Stimulated activated CD8-positive, alpha-beta memory T cell treated with anti-CD3 and anti-CD28 coated beads, Interleukin-4, amount 100 ng/mL, for 4 hours (primary cell): Measurements from ENCODE around the gene CPED1.
"Not testable (repeated sequence)": the region's sequence is repeated elsewhere in the genome, so short reads cannot be mapped to it uniquely, and the experiment has no call there.

Experiments
- DNase-seq, 2 donors: peaks; one replicate each; pipeline ENCODE4 v3.0.0-alpha.2; 2020; ENCODE audit warnings: low read depth in 2 of 2, low spot score in 1 of 2

Gene CPED1

DNA sequence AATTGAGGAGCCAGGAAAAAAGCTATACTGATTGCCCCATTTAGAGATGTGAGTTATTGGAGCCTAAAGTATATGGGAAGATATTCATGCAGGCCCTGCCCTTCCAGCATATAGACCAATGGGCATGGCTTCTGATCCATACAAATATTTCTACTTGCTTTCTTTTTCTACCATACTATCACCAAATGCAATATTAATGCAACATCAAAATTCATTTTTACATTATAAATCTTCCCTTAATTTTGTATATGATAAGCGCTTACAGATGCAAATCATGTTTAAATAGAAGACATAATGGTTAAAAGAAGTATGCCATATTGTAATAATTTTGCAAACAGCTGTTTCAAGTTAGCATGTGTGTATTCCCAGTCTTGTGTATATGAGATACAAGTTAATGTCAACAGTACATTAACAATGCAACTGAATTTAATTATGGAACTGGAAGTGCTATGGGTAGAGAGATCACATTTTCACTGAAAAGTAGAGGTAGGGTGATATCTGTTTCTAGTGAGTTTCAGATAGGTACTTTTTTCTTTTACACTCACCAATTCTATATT lies 315.7 kb downstream of the CPED1 start:
- DNase-seq = no peak

DNA sequence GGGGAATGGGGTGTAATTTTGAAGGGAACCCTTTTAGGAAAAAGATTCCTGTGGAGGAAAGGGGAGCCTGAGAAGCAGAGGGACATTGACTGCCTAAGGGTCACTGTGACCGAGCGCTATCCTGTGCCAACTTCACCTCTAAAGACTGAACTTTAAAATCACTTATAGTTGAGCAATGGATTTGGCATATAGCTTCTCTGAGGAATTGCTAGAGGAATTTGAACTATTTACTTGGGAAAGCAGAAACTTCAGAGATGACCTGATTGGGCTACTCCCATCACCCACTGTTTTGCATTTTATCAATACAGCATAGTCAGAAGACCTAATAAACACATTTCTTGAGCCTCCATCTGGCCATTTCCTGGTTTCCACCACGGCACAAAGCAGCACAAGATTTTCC lies 316.6 kb downstream of the CPED1 start:
- DNase-seq = no peak

GRCh38 chr7:121306565-121306964 lies 318.1 kb downstream of the CPED1 start:
- no peak for DNase-seq

GRCh38 chr7:121307021-121307574 lies 318.6 kb downstream of the CPED1 start:
- no peak for DNase-seq

- no peak for DNase-seq
Measured at GRCh38 chr7:121313220-121313792, 324.8 kb downstream of the CPED1 start.

DNA sequence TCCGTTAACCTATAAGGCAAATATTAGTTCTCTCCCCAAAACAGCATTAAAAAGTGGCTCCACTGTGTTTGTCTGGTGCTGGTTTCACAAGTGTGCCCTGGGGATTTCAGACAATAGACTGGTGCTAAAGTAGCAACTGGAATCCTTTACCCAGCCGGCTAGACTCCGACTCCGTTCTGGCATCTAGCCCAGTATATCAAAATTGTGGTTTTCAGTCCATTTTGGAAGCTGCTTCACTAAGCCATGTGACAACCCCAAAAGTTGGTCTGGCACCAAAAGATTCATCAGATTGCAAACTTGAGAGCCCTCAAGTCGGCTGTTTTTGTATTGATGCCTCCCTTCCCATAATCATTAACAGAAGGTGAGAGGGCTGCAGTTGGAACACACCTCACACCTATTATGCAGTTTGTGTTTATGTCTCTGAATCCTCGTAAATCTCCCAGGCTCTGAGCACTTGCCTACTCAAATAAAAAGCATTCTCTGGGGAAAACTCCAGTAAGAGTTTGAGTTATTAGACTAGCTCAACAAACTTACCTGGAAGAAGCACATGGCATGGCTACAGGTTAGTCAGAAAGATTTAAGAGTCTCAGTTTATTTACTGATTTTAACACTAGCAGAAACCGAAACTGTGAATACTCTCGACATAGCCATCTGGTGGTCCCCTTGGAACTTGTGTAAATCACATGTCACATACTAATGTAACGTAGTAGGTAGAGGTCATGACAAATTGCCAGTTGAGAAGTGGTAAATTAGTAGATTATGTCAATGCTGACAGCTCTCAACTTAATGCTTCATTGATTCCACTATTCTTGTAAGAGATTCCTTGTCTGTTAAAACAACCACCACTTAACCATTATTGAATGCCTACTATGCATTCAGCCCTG lies 325.5 kb downstream of the CPED1 start:
- DNase-seq = no peak

- DNase-seq = not testable (repeated sequence)
Measured at GRCh38 chr7:121315170-121315569, 326.7 kb downstream of the CPED1 start.

- no peak for DNase-seq
Measured at GRCh38 chr7:121322460-121322859, 333.9 kb downstream of the CPED1 start.

DNA sequence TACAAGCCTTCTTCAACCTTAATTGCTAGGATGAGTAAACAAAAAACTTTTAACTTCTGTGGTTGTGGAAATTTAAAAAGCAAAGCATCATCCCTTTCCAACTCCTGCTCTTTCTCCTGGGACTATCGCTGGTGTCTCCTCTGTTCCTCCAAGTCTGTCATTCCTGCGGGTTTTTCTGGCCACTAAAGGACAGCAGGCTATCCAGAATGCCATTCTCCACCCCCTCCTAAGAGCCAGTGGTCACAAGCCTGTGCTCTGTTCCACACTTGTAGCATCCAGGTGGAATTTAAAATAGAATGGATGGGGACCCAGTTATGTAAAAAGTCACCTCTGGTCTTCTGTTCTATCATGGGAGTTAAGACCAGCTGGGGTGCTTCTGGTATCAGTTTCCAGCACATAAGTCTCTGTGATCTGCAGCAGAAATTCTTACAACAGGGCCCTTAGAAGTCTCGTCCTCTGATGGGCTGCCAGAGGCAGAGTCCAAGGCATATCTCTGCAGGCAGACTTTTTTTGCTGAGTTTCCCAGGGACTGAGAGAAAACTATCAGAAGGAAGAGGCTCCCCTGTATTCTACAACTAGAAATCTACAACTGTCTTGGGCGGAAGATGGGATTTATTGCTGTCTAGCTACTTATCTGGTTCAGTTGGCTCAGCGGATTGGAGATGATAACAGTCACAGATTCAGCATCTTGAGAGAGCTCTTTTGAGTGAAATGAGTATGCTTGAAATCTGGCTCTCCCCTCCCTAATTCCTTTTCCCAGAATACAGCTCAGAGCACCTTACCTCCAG lies 335.2 kb downstream of the CPED1 start:
- no peak for DNase-seq

GRCh38 chr7:121327671-121328070 lies 339.2 kb downstream of the CPED1 start:
- DNase-seq = no peak

GRCh38 chr7:121328508-121329190 lies 340.1 kb downstream of the CPED1 start, which contains the start of gene WNT16:
Gene WNT16, plus strand, starts transcription at chr7:121329000. Its CDS starts 293 bp downstream, at chr7:121329293.
- DNase-seq = no peak

DNA sequence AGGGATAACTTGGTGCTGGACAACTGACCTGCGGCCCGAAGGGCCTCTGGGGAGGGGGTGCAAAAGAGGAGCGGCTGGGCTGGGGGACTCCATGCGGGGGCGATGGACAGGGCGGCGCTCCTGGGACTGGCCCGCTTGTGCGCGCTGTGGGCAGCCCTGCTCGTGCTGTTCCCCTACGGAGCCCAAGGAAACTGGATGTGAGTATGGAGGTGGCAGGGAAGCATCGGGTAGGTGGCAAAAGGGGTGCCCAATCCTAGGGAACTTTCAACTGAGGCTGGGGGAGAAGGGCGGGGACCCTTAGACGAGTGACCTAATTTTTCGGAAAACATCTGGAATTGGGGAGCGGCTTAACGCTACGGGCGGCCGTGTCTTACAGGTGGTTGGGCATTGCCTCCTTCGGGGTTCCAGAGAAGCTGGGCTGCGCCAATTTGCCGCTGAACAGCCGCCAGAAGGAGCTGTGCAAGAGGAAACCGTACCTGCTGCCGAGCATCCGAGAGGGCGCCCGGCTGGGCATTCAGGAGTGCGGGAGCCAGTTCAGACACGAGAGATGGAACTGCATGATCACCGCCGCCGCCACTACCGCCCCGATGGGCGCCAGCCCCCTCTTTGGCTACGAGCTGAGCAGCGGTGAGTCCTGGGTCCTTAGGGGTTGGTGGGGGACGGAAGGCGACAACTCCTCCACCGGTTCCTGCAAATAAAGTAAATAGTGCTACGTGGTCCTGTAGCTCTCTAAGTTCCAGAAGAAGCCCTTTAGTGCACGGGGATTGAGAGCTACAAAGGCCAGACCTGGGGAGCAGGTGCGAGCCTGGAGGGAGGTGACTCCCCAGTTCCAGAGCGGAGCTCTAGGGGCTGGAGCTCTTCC lies 340.9 kb downstream of the CPED1 start:
- no peak for DNase-seq

DNA sequence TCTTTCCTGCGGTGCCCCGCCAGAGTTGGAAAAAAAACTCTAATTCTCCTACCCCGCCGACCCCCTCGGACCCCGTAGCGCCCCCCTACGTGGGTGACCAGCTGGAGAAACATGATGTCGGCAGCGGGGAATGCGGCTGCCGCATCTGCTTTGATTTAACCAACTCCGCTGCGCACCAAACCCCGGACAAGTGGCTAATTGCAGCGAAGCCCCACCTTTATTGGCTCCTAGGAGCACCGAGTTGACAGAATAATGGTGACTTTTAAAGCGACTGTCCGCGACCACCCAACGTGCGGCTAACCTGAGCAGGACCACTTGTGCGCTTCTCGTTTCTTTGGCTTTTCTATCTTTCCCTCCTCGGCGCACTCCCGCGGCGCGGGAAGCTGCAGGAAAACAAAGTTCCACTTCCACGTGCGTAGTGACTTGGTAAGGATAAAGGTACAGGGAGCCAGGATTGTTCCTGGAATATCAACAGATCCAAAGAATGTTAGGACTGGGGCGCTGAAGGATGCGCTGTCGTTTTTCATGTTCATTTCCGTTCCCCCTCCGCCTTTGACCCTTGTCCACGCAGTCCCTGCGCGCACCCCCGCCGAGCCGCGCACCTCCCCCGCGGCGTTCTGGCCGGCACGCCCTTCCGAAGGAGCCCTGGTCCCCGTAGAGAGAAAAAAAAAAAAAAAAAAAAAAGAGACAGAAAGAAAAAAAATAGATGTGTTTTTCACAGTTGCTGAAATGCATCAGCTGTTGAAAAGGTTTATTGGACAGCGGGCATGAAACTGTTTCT lies 341.7 kb downstream of the CPED1 start:
- DNase-seq = no peak

GRCh38 chr7:121331048-121331447 lies 342.5 kb downstream of the CPED1 start:
- no peak for DNase-seq

DNA sequence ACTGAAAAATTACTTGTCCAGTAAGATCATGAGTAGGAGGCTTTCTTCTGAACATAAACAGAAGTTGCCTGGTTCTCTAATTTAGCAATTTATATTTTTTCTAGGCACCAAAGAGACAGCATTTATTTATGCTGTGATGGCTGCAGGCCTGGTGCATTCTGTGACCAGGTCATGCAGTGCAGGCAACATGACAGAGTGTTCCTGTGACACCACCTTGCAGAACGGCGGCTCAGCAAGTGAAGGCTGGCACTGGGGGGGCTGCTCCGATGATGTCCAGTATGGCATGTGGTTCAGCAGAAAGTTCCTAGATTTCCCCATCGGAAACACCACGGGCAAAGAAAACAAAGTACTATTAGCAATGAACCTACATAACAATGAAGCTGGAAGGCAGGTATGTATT lies 343.1 kb downstream of the CPED1 start:
- no peak for DNase-seq

GRCh38 chr7:121334376-121334775 lies 345.9 kb downstream of the CPED1 start:
- no peak for DNase-seq

DNA sequence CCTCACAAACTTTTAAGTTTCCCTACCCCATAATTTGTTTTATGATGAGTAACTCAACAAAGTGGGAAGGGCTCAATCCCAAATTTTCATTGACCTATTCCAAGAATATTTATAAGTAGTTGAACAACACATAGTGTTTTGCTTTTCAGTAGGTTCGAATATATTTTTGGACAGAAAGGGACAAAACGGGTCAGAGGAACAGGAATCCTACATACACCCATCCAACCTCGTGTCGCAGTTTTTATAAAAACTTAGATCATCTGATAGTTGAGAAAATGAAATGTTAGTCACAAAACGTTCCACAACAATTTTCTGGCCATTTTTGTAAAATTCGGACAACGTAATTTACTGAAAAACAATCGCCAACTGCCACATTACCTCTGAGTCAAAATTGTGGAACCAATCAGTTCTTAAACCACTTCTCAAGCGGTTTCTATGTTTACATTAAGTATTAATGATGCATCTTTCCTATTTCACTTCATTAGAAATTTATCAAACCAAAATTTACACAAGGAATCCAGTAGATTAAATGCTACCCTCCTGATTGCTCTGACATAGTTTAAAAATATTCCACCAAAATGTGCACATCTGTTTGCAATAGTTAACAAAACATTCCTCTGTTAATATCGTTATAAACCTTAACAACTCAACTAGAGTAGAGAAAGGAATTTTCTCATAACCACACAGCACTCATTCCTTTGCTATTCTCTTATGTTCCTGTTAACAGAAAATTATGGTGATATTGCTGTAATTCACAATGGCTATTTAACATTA lies 346.6 kb downstream of the CPED1 start:
- no peak for DNase-seq

- no peak for DNase-seq
Measured at GRCh38 chr7:121336579-121336978, 348.1 kb downstream of the CPED1 start.
